Astrocyte of the spinal cord (primary cell): ENCODE measurements around the gene PCCA.

ENCODE experiments used
- DNase-seq: peaks from one replicate; pipeline ENCODE4 v3.0.0; 2011; ENCODE audit warnings: low read depth, low spot score
- H3K4me3 ChIP-seq: 2 replicates; pipeline ENCODE4 v1.5.1; 2011; ENCODE audit warnings: low read depth, mild to moderate bottlenecking, low read length, moderate library complexity
- in situ Hi-C: cut with HindIII; loops from 2 replicates; pipeline ENCODE4 v1.10.0; 2017; ENCODE audit warnings: low sequenced_read_pairs
- TF ChIP-seq, protein P1 (sequence below): IDR thresholded peaks from 2 replicates; pipeline ENCODE4 v1.5.1; 2012; ENCODE audit warnings: low read depth, mild to moderate bottlenecking, low read length, inconsistent platforms

Gene PCCA

DNA sequence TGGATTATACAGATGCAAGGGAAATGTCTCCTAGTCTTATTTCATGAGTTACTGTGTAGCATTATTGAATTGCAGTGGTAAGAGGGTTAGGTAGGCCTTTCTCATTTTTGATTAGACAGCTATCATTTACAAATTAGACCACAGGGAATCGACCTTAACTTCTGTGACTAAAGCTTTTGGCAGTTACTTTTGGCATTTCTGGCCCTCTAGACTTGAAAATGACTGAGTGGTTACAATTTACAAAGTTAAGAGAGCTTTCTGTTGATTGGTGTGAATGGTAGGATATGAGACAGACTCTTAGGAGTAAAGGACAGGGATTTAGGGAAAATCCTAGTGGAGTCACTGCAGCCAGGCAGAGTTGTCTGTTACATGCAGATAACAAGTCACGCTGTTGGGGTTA, 413.6 kb downstream of the PCCA start:
- DNase-seq = no peak
- H3K4me3 ChIP-seq = no peak overlapping the region
- TF ChIP-seq, protein P1, sequence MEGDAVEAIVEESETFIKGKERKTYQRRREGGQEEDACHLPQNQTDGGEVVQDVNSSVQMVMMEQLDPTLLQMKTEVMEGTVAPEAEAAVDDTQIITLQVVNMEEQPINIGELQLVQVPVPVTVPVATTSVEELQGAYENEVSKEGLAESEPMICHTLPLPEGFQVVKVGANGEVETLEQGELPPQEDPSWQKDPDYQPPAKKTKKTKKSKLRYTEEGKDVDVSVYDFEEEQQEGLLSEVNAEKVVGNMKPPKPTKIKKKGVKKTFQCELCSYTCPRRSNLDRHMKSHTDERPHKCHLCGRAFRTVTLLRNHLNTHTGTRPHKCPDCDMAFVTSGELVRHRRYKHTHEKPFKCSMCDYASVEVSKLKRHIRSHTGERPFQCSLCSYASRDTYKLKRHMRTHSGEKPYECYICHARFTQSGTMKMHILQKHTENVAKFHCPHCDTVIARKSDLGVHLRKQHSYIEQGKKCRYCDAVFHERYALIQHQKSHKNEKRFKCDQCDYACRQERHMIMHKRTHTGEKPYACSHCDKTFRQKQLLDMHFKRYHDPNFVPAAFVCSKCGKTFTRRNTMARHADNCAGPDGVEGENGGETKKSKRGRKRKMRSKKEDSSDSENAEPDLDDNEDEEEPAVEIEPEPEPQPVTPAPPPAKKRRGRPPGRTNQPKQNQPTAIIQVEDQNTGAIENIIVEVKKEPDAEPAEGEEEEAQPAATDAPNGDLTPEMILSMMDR = no peak
- in situ Hi-C loops = no loop called here

DNA sequence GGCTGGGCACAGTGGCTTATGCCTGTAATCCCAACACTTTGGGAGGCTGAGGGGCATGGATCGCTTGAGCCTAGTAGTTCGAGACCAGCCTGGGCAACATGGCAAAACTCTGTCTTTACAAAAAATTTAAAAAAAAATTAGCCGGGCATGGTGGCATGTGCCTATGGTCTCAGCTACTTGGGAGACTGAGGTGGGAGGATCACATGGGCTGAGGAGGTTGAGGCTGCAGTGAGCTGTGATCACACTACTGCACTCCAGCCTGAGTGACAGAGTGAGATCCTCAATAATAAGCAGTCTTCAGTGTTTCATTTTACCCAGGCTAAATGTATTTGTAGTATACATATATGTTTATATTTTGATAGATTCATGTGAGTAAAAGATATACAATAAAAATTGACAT, 414.7 kb downstream of the PCCA start:
- in situ Hi-C loops = no loop called here
- TF ChIP-seq, protein P1 = no peak
- no peak for DNase-seq
- no peak overlapping the region for H3K4me3 ChIP-seq

DNA sequence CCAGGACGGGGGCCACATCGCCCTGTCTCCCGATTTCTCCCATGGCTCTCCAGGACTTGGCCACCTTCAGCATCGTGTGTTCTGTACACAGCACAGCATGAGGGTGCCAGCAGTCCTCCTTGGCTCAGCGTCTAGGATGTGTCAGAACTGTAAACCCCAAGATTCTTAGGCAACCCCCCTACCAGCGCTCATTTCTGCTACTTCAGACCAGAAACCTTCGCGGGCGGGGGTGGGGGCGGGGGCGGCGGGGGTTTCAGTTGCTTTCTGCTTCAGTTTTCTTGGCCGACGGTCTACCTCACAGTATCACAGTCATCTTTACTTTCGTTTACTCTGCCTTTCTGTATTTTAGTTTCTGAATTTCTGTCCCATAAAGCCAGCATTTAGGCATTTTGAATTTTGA, 417.3 kb downstream of the PCCA start:
- TF ChIP-seq, protein P1 = no peak
- in situ Hi-C loops = no loop called here
- no peak for DNase-seq
- no peak overlapping the region for H3K4me3 ChIP-seq

DNA sequence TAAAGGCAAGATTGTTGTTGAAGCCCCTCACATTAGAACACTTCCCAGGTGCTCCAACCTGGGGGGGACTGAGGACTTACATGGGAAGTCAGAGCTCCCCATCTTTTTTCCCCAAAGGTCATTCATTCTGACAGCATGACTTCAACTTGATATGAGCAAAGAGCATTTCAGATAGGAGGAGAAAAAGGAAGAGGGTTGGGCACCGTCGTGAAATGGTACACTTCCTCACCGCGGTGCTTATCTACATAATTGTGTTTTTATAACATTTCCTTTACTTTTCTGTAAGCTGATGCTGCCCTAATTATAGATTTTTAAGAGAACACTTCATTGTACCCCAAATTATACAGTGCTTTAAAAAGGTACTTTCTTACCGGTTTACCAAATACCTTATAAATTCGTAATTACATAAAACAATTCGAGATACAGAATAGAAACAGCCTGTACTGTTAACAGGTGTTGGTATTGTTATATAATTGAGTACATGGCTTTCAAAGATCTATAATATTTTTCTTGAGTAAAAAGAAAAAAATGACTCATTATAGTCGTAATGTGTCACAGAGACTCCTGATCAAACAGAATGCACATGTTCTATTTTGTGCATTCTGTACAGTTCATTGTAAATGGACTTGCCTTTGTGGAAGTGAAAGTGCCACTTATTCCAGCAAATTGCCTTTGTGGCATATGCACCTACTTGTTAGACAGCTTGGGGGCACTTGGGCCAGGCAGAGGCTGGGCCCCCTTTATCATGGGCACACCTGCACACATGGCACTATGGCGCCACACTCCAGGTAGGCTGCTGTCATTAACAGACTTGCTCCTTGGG, 417.9 kb downstream of the PCCA start:
- in situ Hi-C loops = no loop called here
- TF ChIP-seq, protein P1 = no peak
- no peak overlapping the region for H3K4me3 ChIP-seq
- no peak for DNase-seq

DNA sequence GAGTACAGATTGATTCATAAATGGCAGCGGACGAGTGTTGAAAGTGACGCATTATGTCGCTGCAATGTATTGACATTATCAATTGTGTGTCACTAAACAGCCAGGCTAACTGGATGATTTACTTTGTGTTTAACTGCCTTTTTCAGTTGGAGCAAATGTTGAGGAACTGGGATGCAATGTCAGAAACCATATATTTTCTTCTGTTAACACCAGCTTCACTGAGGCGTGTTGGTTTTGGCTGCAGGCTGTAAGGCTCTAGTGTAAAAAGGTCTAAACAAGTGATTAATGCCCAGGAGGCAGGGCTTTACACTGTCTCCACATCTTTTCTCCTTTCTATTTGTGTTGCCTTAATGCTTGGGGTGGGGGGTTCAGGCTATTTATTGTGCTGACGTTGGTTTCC, 419.6 kb downstream of the PCCA start:
- H3K4me3 ChIP-seq = no peak overlapping the region
- in situ Hi-C loops = no loop called here
- TF ChIP-seq, protein P1 = no peak
- DNase-seq = no peak

DNA sequence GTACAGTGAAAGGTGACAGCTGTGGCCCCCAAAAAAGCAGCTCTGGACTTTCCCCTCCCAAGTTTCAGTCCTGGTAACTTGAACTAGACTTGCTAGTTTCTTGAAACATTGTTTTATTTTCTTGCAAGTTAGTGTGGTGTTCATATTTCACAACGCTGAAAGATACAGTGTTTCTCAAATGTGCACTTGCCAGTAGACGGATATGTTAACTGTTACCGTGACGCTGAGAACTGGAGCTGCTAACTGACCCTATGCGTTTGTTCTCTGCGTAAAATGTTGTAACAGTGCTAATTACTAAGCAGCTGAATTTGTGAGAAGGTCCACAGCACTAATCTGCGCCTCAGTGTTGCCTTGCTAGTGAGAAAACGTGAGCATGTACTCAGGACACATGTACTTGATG, 420.1 kb downstream of the PCCA start:
- TF ChIP-seq, protein P1 = no peak
- in situ Hi-C loops = no loop called here
- DNase-seq = no peak
- H3K4me3 ChIP-seq = no peak overlapping the region
